Mesenchymal stem cell (in vitro differentiated cells and primary cell): ENCODE measurements around the gene SOX6.
A peak's percentile ranks its signal among the peaks of the same experiment; 100 is the strongest.

Source experiments
- DNase-seq: peaks from one replicate; pipeline ENCODE4 v3.0.0-alpha.2; 2013
- H2AFZ ChIP-seq: one replicate; pipeline ENCODE4 v1.6.1; 2013; ENCODE audit warnings: low read depth, mild to moderate bottlenecking, control low read depth, inconsistent platforms, low read length, moderate library complexity
- H2AK5ac ChIP-seq: 2 replicates; pipeline ENCODE4 v1.6.1; 2013; ENCODE audit warnings: low read length, moderate library complexity, mild to moderate bottlenecking, inconsistent platforms; ENCODE audit not compliant: severe bottlenecking
- H2BK120ac ChIP-seq: one replicate; pipeline ENCODE4 v1.6.1; 2013; ENCODE audit warnings: low read depth, mild to moderate bottlenecking, inconsistent platforms, low read length, moderate library complexity
- H2BK12ac ChIP-seq, 2 experiments: one replicate each; pipeline ENCODE4 v1.6.1; 2013; ENCODE audit warnings: inconsistent platforms in 2 of 2, low read length in 2 of 2, mild to moderate bottlenecking in 2 of 2, moderate library complexity in 2 of 2, control low read depth in 1 of 2
- H2BK15ac ChIP-seq: one replicate; pipeline ENCODE4 v1.6.1; 2013; ENCODE audit warnings: mild to moderate bottlenecking, low read depth, inconsistent platforms; ENCODE audit not compliant: poor library complexity, severe bottlenecking
- H2BK5ac ChIP-seq: 2 replicates; pipeline ENCODE4 v1.6.1; 2013; ENCODE audit warnings: low read depth, mild to moderate bottlenecking, low read length, control low read depth, inconsistent platforms; ENCODE audit not compliant: poor library complexity, severe bottlenecking
- H3K14ac ChIP-seq, 2 experiments: one replicate each; pipeline ENCODE4 v1.6.1; 2013; ENCODE audit warnings: inconsistent platforms in 2 of 2, low read length in 2 of 2, control low read depth in 1 of 2, mild to moderate bottlenecking in 1 of 2, moderate library complexity in 1 of 2
- H3K18ac ChIP-seq, 2 experiments: one replicate each; pipeline ENCODE4 v1.6.1; 2013; ENCODE audit warnings: inconsistent platforms in 2 of 2, low read length in 2 of 2, control low read depth in 1 of 2, low read depth in 1 of 2, mild to moderate bottlenecking in 1 of 2
- H3K23ac ChIP-seq, 2 experiments: one replicate each; pipeline ENCODE4 v1.6.1; 2013; ENCODE audit warnings: inconsistent platforms in 2 of 2, low read length in 2 of 2, mild to moderate bottlenecking in 2 of 2, moderate library complexity in 2 of 2, control low read depth in 1 of 2
- H3K27ac ChIP-seq: 2 replicates; pipeline ENCODE4 v1.5.1; 2013; ENCODE audit warnings: mild to moderate bottlenecking, moderate library complexity, low read length, control low read depth, inconsistent platforms; ENCODE audit not compliant: poor library complexity, severe bottlenecking
- H3K27me3 ChIP-seq, 2 experiments: 2 replicates each; pipeline versions ENCODE4 v1.6.1 to v1.7.0; 2013; ENCODE audit warnings: low read length in 2 of 2, mild to moderate bottlenecking in 2 of 2, moderate library complexity in 2 of 2, control low read depth in 1 of 2, inconsistent platforms in 1 of 2; ENCODE audit not compliant: control insufficient read depth in 1 of 2, insufficient read depth in 1 of 2
- H3K36me3 ChIP-seq, 2 experiments: 2 replicates each; pipeline versions ENCODE4 v1.6.1 to v1.7.0; 2013; ENCODE audit warnings: low read length in 2 of 2, control low read depth in 1 of 2, inconsistent platforms in 1 of 2, low read depth in 1 of 2, mild to moderate bottlenecking in 1 of 2; ENCODE audit not compliant: insufficient read depth in 2 of 2, control insufficient read depth in 1 of 2
- H3K4ac ChIP-seq, 2 experiments: one replicate each; pipeline ENCODE4 v1.6.1; 2013; ENCODE audit warnings: inconsistent platforms in 2 of 2, low read length in 2 of 2, mild to moderate bottlenecking in 2 of 2, moderate library complexity in 2 of 2, control low read depth in 1 of 2, low read depth in 1 of 2
- H3K4me1 ChIP-seq: 2 replicates; pipeline ENCODE4 v1.6.1; 2013; ENCODE audit warnings: low read depth, low read length, control low read depth; ENCODE audit not compliant: control insufficient read depth, insufficient read depth
- H3K4me2 ChIP-seq: 2 replicates; pipeline ENCODE4 v1.6.1; 2013; ENCODE audit warnings: low read length, mild to moderate bottlenecking, inconsistent platforms; ENCODE audit not compliant: poor library complexity, severe bottlenecking
- H3K4me3 ChIP-seq, 2 experiments: 2 replicates each; pipeline versions ENCODE4 v1.5.1 to v1.7.0; 2013; ENCODE audit warnings: low read length in 2 of 2, mild to moderate bottlenecking in 2 of 2, control low read depth in 1 of 2, low read depth in 1 of 2; ENCODE audit not compliant: insufficient read depth in 1 of 2
- H3K79me1 ChIP-seq: replicated peaks from 2 replicates; pipeline ENCODE4 v1.6.1; 2013; ENCODE audit warnings: mild to moderate bottlenecking, control low read depth, low read length, inconsistent platforms; ENCODE audit not compliant: poor library complexity, severe bottlenecking
- H3K9ac ChIP-seq: 2 replicates; pipeline ENCODE4 v1.7.0; 2013; ENCODE audit warnings: mild to moderate bottlenecking, low read length, moderate library complexity
- H3K9me3 ChIP-seq: 2 replicates; pipeline ENCODE4 v1.7.0; 2013; ENCODE audit warnings: mild to moderate bottlenecking, low read length; ENCODE audit not compliant: control insufficient read depth
- H4K8ac ChIP-seq: one replicate; pipeline ENCODE4 v1.6.1; 2013; ENCODE audit warnings: inconsistent platforms, mild to moderate bottlenecking, low read length, moderate library complexity
- H4K91ac ChIP-seq: one replicate; pipeline ENCODE4 v1.6.1; 2013; ENCODE audit warnings: mild to moderate bottlenecking, low read length, inconsistent platforms
- WGBS: methylation state at CpG from one replicate; pipeline ENCODE4 v1.1.7; 2013; ENCODE audit warnings: mixed read lengths; 5-methylcytosine and 5-hydroxymethylcytosine counted together

Gene SOX6

DNA sequence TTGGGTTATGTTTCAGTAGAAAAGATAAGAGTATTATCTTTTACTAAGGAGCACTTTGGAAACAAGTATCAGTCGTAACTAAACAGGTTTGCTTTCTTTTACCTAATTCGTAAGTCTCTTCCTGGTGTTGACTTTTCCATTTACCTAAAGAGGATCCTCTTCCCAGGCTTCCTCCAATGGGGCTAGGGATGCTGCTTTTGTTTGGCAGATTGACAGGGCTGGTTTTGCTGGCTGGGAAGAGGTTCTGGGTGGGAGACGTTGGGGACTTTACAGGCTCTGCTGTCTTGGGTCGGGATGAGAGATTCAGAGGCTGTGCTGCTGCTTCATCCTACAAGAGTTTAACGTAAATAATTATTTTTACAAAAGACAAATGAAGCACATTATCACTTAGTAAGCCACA is 306.7 kb downstream of the SOX6 start:
- H3K27me3 ChIP-seq = no peaks in the 10 kb centered on the region
- no peak overlapping the region for H2BK5ac ChIP-seq
- H3K4me1 ChIP-seq = no peaks in the 10 kb centered on the region
- H4K8ac ChIP-seq = no peak overlapping the region
- H3K36me3 ChIP-seq = peaks cover 0 to 11% of the 10 kb centered on the region in 2 experiments
- WGBS = 86% methylated on average over 4 of the region's 5 CpGs
- H3K9ac ChIP-seq = no peak overlapping the region
- no peaks in the 10 kb centered on the region for H3K79me1 ChIP-seq
- no peak overlapping the region for H3K18ac ChIP-seq
- no peak overlapping the region for H3K4me2 ChIP-seq
- H2AFZ ChIP-seq = no peak overlapping the region
- H2BK15ac ChIP-seq = no peak overlapping the region
- no peak overlapping the region for H4K91ac ChIP-seq
- H3K23ac ChIP-seq = no peak overlapping the region
- no peak overlapping the region for H3K4me3 ChIP-seq
- H2BK120ac ChIP-seq = no peak overlapping the region
- no peak overlapping the region for H2BK12ac ChIP-seq
- H3K4ac ChIP-seq = no peak overlapping the region
- no peak overlapping the region for H2AK5ac ChIP-seq
- DNase-seq = no peak
- no peak overlapping the region for H3K27ac ChIP-seq
- peaks cover 3% of the 10 kb centered on the region for H3K9me3 ChIP-seq
- no peak overlapping the region for H3K14ac ChIP-seq

DNA sequence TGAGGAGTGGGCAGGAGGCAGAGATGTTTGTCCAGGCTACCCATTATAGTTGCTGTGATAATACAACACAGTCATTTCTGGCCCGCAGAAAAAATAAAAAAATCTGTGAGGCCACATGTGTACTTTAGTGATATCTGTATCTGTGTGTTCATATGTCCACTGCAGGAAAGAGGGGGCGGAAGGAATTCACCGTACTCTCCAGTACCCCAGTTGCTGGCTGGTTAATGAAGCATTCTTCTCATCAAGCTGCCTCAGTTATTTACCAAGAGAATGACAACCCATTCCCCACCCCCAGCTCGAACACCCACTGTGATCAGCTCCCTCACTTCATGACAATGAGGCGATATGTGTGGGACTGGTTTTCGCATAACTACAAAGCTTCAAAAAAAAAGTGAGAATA is 309.3 kb downstream of the SOX6 start:
- peaks cover 0 to 8% of the 10 kb centered on the region in 2 experiments for H3K36me3 ChIP-seq
- no peak overlapping the region for H3K4me3 ChIP-seq
- no peak overlapping the region for H3K18ac ChIP-seq
- H3K9me3 ChIP-seq = no peaks in the 10 kb centered on the region
- no peaks in the 10 kb centered on the region for H3K79me1 ChIP-seq
- H4K91ac ChIP-seq = no peak overlapping the region
- no peak overlapping the region for H3K14ac ChIP-seq
- H3K4ac ChIP-seq = no peak overlapping the region
- no peak overlapping the region for H2AFZ ChIP-seq
- H3K9ac ChIP-seq = no peak overlapping the region
- H2BK5ac ChIP-seq = no peak overlapping the region
- no peak overlapping the region for H3K23ac ChIP-seq
- H3K27ac ChIP-seq = no peak overlapping the region
- no peak overlapping the region for H4K8ac ChIP-seq
- H2BK120ac ChIP-seq = no peak overlapping the region
- H2BK12ac ChIP-seq = no peak overlapping the region
- H2BK15ac ChIP-seq = no peak overlapping the region
- H2AK5ac ChIP-seq = no peak overlapping the region
- H3K27me3 ChIP-seq = no peaks in the 10 kb centered on the region
- H3K4me2 ChIP-seq = no peak overlapping the region
- DNase-seq = no peak
- H3K4me1 ChIP-seq = no peaks in the 10 kb centered on the region
- WGBS = 69% methylated on average over 3 of the region's 6 CpGs

DNA sequence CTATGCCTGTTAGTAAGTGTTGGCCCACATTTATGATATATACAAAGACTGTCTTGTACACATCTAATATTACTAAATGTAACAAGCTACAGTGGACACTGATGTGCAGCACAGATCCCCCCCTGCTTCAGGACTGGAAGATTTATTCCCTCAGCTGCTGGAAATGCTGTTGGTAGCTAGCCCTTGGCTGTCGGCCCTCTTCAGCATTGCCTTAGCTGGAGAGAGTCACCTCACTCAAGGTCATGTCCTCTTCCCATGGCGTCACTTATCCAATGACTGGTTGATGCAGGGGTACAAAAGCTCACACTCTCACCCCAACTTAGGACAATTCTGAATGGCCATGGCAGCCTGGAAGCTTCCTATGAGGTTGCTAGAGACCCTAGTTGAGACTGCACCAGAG is 312.7 kb downstream of the SOX6 start:
- H2AFZ ChIP-seq = no peak overlapping the region
- no peak overlapping the region for H3K4me2 ChIP-seq
- no peak overlapping the region for H2BK120ac ChIP-seq
- no peaks in the 10 kb centered on the region for H3K4me1 ChIP-seq
- peaks cover 0 to 8% of the 10 kb centered on the region in 2 experiments for H3K36me3 ChIP-seq
- no peak overlapping the region for H2BK15ac ChIP-seq
- no peak overlapping the region for H2BK5ac ChIP-seq
- no peak overlapping the region for H3K9ac ChIP-seq
- no peaks in the 10 kb centered on the region for H3K9me3 ChIP-seq
- H3K4ac ChIP-seq = no peak overlapping the region
- H3K14ac ChIP-seq = no peak overlapping the region
- H3K27ac ChIP-seq = no peak overlapping the region
- WGBS = 93% methylated on average over 2 of the region's 2 CpGs
- H3K27me3 ChIP-seq = no peaks in the 10 kb centered on the region
- H2BK12ac ChIP-seq = no peak overlapping the region
- H4K8ac ChIP-seq = no peak overlapping the region
- H3K79me1 ChIP-seq = no peaks in the 10 kb centered on the region
- no peak overlapping the region for H2AK5ac ChIP-seq
- no peak overlapping the region for H3K18ac ChIP-seq
- no peak overlapping the region for H3K4me3 ChIP-seq
- peak overlapping the region; percentile 65 for H4K91ac ChIP-seq
- no peak overlapping the region for H3K23ac ChIP-seq
- no peak for DNase-seq

DNA sequence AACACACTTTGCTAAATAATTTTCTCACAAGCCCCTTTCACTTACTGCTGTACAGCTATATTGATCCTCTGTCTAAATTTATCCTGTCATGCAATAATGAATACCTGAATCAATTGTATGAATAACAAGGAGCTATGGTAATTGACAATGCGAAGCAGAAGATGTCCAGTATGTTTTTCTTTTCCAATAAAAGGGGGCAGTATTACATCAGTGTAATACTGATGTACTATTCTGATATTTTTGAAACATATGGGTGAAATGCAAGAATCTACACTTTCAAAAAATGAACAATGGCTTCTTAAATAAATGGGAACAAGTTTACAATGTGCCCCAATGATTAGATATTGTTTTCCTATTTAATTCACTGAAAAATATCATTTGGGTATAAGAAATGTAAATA is 315.1 kb downstream of the SOX6 start:
- no peaks in the 10 kb centered on the region for H3K9me3 ChIP-seq
- H3K27me3 ChIP-seq = no peaks in the 10 kb centered on the region
- H3K14ac ChIP-seq = no peak overlapping the region
- H3K27ac ChIP-seq = no peak overlapping the region
- H3K79me1 ChIP-seq = no peaks in the 10 kb centered on the region
- no peak overlapping the region for H4K91ac ChIP-seq
- H2AFZ ChIP-seq = no peak overlapping the region
- H2BK15ac ChIP-seq = no peak overlapping the region
- H4K8ac ChIP-seq = no peak overlapping the region
- peaks cover 0 to 3% of the 10 kb centered on the region in 2 experiments for H3K36me3 ChIP-seq
- H2BK5ac ChIP-seq = no peak overlapping the region
- no peak overlapping the region for H2BK120ac ChIP-seq
- no peak overlapping the region for H3K4ac ChIP-seq
- H3K9ac ChIP-seq = no peak overlapping the region
- H3K4me2 ChIP-seq = no peak overlapping the region
- H3K23ac ChIP-seq = no peak overlapping the region
- H3K4me3 ChIP-seq = no peak overlapping the region
- no peak overlapping the region for H3K18ac ChIP-seq
- H2BK12ac ChIP-seq = no peak overlapping the region
- no CpG with 5 or more reads among the region's 1 CpG for WGBS
- no peaks in the 10 kb centered on the region for H3K4me1 ChIP-seq
- H2AK5ac ChIP-seq = no peak overlapping the region
- no peak for DNase-seq
